Keratinocyte (primary cell): Measurements from ENCODE around the gene EPRS1.

Source experiments
- EZH2 ChIP-seq: IDR thresholded peaks from one replicate; pipeline ENCODE4 v1.6.1; 2012; ENCODE audit warnings: inconsistent platforms, mild to moderate bottlenecking, low read length, moderate library complexity
- TF ChIP-seq, protein P1 (sequence below), 3 experiments: IDR thresholded peaks in 1 of 3; conservative IDR thresholded peaks in 1 of 3; optimal IDR thresholded peaks in 1 of 3; 2 replicates in 2 of 3; 3 replicates in 1 of 3; pipeline versions ENCODE3 to v1.5.1; 2011; ENCODE audit warnings: low read length in 3 of 3, mild to moderate bottlenecking in 3 of 3, moderate library complexity in 2 of 3, control low read depth in 1 of 3, inconsistent platforms in 1 of 3; ENCODE audit not compliant: insufficient read depth in 2 of 3; ENCODE audit errors: extremely low read depth in 1 of 3

DNA sequence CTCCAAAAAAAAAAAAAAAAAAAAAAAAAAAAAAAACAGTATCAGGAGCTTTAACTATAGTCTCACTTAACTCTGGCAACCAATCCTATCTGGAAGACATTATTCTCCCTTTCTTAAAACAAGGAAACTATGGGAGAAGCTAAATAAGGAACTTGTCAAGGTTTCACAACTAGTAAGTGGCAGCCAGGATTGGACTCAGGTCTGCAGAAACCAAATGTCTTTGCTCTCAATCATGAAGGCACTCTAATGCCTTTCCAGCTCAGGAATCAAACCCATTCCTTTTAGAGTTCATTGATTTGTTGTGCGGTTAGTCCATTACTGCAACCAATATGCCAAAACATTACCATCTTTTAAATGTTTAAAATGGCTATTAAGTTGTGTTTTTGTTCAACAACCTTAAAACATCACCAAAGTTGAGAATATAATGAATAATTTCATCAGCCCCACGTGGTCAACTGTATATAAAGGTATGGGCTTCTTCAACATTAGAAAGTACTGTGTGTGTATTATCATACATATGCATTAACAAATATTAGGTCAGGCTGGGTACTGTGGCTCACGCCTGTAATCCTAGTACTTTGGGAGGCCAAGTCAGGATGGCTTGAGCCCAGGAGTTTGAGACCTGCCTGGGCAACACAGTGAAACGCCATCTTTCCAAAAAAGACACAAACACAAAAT is 1.5 kb downstream of the EPRS1 start:
- TF ChIP-seq, protein P1, sequence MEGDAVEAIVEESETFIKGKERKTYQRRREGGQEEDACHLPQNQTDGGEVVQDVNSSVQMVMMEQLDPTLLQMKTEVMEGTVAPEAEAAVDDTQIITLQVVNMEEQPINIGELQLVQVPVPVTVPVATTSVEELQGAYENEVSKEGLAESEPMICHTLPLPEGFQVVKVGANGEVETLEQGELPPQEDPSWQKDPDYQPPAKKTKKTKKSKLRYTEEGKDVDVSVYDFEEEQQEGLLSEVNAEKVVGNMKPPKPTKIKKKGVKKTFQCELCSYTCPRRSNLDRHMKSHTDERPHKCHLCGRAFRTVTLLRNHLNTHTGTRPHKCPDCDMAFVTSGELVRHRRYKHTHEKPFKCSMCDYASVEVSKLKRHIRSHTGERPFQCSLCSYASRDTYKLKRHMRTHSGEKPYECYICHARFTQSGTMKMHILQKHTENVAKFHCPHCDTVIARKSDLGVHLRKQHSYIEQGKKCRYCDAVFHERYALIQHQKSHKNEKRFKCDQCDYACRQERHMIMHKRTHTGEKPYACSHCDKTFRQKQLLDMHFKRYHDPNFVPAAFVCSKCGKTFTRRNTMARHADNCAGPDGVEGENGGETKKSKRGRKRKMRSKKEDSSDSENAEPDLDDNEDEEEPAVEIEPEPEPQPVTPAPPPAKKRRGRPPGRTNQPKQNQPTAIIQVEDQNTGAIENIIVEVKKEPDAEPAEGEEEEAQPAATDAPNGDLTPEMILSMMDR (optimal IDR thresholded peaks at IDR 0.05 in 1 of 3, IDR thresholded peaks at IDR 0.05 in 1 of 3, conservative IDR thresholded peaks at IDR 0.05 in 1 of 3; ENCODE audit: extremely low read depth in 1 of 3, insufficient read depth in 2 of 3, low read length in 3 of 3) = no peak
- no peak for TF ChIP-seq EZH2
